HPDE6-E6E7 (cell line): ENCODE data around the gene UST.
"Not testable (repeated sequence)": the region's sequence is repeated elsewhere in the genome, so short reads cannot be mapped to it uniquely, and the experiment has no call there.

Source experiments
- DNase-seq: peaks from one replicate; pipeline ENCODE4 v3.0.0; 2011; ENCODE audit warnings: missing footprints; ENCODE audit errors: extremely low spot score

The UST gene

DNA sequence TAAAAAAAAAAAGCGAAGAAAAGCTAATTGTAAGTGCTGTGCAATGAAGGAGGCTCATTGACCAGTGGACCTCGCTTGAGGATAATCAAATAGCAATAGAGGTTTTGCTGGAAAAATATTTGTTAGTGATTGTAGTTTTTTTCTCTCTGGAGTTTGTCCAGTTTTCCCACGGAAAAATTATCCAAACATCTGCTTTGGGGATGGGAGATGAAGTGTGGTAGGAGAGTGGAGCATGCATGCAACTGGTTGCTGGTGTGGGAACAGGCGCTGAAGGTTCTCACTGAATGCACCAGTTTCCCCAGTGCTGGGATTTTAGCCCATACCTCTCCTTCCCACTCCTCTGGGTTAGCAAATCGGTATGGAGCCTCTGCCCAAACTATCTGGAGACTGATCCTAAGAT, 288.9 kb downstream of the UST start:
- DNase-seq, result no peak

DNA sequence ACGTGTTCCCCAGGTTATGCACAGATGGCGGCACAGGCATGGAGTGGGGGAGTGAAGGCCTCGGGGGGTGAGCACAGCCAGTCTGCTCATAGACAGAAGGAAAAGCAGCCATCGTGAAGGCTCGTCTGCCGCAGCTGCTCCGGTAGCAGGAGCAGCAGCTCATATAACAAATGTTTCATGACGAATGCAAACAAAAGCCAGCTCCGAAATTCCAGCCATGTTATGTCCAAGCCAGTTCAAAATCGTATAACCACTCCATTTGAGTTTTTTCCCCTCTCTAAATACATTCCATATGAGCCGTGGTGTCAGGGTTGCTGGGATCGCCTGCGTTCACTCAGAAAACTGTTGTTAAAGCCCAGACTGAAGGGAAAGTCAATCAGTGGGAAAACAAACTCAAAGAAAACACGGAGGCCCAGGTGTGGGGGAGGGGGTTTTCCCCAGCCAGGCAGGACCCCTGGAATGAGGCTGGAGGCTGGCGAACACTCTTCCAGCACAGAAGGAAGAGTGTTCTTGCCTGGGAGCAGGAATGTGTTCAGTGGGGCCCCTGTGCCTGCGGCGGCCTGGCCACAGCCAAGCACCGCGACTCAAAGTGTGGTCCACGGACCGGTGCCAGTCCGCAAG, 290.3 kb downstream of the UST start:
- DNase-seq, result no peak

DNA sequence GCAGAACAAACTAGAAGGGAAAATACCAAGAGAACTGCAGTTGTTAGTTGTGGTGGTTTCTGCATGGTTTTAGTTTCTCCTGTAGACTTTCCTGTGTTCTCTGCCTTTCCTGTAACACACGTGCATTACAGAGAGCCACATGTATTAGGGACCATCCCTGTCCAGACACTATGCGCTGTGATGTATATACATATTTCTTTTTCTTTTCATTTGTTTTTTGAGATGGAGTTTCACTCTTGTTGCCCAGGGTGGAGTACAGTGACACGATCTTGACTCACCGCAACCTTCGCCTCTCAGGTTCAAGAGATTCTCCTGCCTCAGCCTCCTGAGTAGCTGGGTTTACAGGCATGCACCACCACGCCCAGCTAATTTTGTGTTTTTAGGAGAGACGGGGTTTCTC, 292.2 kb downstream of the UST start:
- DNase-seq, result not testable (repeated sequence)

DNA sequence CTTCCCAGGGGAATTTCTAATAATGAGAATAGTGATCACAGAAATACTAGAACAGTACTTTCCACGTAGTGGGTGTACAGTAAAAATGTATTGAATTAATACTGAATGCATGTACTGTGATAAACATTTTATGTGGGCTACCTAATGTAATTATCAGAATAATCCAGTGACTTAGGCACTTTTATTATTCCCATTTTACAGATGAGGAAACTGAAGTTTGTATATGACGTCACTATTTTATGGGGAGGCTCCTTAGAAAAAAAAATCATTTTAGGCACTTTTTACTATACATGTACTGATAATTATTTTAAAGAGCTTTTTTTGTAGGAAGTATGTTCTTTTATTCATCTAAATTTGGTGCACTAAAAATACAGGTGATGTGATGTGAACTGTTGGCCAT, 295.1 kb downstream of the UST start:
- no peak for DNase-seq

DNA sequence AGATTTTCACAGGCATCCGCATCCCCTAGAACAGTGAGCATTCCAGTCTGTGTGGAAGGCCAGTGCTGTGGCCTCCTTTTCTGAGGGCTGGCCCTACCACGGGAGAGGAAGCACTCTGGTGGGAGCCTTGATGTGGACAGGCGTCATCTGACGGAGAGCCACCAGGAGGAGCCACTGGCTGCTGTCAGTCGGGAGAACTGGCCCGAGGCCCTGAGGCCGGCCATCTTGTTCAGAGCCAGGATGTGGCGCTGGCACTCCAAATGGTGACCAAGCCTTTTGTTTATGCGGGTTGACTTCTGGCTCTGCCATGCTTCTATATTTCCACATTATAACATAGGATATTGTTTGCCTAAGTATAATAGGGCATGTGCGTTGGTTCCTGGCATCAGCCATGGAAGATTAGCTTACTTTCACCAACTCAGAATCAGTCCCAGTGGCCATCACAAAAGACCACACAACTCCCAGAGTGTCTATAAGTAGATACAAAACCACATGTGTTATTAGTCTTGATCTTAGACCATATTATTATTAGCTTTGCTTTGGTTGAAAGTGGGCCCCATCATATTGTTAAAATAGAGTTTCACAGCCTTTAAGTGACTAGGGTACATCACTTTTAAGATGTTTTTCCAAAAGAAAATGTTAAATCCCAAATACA, 296.8 kb downstream of the UST start:
- no peak for DNase-seq

DNA sequence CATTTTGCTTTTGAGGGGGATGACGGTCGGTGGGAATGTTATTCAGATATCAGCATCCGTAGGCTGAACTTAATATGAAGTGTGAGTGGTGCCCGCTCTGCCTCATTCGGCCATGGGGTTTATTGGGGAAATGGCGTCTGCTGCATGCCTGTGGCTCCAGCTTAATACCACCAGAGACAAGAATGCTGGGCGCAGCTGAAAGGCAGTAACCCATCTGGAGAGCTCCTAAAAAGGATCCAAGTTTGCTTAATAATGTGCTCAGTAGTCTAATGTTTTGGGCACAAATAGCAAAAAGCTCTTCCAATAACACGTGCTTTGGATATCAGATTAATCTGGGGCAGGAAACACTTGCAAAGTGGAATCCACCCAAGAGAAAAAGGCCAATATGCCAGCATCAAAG, 297.7 kb downstream of the UST start:
- DNase-seq, result no peak

DNA sequence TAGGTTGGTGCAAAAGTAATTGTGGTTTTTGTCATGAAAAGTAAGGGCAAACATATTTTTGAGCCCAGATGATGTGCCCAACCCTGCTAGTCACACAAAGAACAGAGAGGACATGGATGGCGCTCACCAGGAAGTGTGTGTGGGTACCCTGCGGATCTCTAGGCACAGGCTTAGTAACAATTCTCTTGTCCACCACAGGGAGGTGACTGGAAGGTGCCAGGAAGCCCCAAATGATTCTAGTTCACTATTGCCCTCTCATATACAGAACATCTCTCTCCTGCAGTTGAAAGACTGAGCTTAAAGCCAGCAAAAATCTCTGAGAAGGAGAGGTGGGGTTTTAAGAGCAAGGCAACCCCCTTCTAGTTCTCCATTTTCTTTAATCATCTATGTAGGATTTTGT, 298.6 kb downstream of the UST start:
- DNase-seq, result no peak

DNA sequence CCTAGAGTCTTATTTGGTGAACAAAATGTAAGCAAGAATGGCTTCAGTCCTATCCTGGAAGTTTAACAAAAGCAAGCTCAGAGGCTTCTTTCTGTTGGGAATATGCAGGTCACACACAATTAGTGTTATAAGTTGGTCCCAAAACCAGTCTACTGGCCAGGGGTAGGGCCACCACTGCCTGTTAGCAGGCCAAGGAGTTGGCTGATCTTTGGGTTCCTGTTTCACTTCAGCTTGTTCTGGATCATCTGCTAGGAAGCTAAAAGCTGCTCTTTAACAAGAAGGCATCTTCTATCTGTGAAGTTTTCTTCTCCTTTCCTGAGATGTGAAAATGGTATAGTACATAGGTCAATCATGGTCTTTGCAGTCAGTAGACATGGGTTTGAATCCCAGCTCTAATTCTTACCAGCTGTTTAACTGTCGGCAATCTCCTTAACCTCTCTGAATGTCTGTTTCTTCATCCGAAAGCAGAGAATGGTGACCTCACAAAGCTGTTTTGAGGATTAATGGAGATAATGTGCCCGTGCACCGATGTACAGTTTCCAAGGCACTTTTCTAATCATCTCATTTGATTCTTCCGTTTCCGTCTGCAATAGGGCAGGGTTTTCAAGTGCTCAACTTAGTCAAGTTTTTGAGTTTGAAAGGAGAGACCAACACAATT, 299.5 kb downstream of the UST start:
- DNase-seq, result no peak

DNA sequence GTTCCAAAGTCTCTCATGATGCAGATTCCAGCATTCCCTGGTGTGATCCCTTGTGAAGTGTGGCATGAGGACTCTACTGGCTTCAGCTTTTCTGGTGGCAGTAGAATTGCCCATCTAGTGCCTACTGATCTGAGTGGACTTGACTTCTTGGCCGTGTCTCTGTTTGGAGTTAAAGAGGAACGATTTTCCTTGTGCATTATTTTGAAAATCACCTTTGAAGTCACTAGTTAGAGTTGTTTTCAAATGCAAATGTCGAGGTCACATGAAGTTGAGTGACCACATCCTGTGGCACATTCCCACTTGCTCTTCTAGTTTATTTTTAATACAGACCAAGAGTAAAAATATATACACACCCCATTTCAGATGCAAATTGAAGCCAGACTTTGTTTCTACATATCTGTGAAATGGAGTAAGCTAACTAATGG, 300.0 kb downstream of the UST start:
- DNase-seq, result no peak

DNA sequence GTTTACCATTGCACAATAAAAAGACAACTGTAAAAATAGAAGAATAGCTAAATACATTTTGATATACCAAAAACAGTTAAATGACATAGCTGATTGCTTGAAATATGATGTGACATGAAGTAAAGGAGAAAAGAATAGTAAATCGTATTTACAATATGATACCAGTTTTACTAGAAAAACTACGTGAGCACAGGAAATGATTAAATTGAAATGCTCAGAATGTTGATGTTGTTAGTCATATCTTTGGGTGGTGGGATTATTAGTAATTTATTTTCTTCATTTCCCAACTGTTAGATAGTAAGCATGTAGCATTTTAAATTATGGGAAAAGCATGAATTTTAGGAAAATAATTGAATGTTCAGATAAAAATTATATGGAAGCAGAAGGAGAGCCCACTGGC, 302.4 kb downstream of the UST start:
- DNase-seq, result no peak

DNA sequence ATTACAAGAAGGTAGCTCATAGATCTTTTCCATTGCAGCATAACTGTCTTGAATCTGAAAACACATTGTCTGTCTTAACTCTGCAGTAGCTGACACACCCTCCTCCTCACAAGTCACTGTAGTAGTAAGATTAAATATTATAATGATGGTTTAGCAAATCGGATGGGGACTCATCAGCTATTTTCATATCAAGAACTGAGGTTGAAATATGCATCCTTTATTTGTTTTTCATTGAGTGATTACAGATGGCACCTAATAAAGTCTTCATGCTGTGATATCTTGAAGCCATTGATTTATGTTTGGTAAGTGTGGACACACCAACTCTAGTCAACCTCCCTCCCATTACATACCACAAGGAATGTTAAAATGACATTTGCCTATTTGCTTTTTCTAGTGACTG, 303.3 kb downstream of the UST start:
- DNase-seq, result no peak

DNA sequence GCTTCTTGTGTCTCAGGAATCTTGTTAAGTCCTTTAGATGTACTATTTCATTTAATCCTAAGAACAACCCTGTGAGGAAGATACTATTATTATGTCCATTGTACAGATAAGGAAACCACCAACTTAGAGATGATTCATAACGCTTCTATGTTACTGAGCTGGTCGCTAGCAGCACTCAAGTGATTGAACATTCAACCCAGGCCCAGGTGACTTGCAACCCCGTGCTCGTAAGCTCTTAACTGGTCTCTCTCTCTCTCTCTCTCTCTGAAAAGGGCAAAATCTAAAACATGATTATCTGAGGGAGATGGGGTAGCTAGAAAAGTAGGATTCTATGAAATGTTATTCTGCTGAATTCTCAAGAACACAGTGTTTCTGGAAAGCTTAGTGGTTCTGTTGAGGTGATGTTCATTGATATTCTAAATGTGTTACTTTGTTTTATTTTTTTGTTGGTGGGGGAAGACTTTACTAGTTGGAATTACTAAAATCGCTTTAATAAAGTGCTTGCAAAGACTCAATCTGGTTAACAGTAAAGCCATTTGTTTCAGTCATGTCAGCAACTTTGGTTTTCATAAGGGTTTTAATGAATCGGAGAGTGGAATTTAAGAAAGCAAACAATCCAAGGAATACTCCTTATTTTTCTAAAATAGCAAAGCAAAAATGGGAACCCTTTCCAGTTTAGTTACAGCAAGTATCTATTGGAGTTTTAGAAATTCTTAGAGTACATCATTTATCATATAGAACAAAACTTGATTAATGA, 305.7 kb downstream of the UST start:
- DNase-seq, result no peak

DNA sequence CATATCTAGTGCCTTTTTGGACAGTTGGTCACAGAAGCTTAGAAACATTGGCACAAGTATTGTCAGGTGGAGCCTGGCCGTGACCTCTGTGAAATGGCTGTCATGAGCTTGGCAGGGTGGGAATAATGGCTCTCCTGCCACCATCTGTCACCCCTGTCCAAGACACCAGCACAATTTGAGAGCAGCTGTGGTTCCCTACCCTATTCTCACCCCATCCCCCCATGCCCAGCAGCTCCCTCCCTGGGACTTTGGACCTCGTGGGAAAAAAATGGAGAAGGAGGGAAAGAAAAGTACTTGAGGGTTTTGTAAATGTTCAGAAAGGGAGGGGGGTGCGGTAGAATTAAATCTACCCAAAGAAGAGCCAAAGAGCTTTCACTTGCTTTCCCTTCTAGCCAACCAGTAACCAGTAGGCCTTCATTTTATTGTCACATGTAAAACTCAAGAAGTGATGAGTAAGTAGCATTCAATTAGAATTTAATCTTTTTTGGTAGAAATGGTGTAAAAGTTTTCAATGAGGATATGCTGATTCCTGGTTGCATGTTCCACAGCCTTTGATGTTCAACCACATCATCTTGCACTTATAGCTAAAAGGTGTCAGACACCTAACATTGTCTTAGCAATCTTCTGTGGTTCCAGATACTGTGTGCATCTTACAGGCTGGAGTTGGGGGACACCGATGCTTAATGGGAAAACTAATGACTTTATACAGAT, 307.2 kb downstream of the UST start:
- DNase-seq, result no peak

DNA sequence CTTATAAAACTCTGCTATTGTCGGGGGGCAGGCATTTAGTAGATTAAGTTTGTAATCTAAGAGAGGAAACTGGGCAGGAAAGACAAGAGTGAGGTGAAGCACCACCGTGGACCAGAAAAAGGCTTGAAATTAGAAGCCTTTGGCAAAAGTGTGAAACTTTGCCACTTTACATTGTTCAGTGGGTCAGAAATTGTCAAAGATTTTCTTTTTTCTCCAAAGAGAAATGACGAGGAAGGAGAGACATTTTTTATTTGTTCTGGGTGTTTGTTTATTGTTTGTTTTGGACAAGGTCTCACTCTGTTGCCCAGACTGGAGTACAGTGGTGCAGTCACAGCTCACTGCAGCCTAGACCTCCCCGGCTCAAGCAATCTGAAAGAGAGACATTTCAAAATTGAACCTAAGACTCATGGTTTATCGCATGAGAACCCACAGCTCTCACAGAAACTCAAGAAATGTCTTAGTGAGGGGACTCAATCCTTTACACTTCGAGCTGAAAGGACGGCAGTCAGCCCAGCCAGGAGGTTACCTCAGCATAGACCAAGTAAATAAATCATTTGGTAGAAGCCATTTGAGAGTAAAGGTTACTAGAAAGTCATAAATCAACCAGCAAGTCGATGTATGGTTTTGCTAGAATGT, 307.8 kb downstream of the UST start:
- DNase-seq, result no peak

DNA sequence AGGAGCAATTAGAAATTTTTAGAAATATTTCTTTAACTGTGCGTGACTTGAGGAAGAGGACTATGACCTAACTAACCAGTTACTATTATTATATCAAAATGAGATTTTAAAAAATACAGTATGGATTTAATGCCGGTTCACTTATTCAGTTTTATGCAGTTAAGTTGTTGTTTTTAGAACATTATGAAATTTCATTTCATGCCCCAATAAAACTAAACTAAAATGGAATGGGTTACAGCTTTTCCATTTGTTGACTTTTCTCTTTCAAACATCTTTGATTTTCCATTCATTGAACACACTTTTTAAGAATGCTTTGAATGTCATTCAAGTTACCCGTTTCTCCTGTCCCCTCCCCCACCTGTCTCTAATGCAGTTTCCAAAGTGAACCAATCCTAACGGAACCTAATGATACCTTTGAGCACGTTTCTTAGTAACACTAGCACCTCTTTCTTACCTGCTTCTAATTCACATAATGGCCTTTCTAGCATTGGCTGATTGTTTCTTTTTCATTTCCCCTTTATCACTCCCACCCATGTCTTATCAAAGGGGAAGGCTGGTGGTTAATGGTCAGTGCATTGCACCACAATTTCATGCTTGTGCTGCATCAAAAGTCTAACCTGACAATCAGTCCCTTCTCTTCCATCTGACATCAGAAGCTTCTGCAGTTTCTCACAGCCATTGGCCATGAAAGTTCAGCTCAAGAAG, 308.5 kb downstream of the UST start:
- DNase-seq, result no peak

DNA sequence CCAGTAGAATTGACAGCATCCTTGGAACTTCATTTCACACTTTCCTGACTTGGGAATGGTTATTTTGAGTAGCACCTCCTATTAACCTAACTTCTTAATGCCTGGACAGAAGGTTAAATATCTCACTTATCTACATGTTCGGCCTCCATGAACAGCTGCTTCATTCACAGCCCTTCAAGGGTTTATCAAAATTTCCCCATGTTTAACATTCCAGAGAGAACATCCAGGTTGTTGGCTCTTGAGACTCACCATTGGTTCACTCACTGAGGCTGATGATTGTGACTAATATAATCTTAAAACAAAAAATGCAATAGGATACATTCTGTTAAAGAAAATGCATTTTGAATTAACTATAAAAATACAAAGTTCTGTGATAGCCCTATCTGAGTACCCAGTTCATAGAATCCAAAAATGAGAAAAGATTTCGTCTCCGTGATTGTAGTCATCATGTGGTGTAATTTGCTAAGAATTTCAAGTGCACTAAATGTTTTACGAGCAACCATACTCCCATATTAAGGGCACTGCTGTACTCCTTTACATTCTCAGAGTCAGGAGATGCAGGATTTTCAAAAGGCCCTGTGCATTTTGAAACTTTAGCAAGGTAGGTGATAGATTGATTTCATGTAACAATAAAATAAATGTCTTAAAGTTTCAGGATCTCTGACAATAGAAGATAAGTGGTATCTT, 310.1 kb downstream of the UST start:
- no peak for DNase-seq

DNA sequence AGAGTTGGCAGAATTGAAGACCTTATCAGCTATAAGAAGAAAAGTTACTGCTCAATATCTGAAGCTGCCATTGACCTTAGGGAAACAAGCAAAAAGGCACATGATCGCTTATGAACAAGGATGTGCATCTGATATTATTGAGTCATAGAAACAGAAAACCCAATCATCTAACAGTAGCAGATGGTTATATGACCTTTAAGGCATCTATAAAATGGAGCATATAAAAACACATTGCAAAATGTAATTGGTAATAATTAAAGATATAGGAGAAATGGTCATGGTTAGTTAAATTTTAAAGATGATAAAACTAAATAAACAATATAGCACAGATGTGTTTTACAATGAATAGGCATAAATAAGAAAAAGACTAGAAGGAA, 310.6 kb downstream of the UST start:
- DNase-seq, result no peak

DNA sequence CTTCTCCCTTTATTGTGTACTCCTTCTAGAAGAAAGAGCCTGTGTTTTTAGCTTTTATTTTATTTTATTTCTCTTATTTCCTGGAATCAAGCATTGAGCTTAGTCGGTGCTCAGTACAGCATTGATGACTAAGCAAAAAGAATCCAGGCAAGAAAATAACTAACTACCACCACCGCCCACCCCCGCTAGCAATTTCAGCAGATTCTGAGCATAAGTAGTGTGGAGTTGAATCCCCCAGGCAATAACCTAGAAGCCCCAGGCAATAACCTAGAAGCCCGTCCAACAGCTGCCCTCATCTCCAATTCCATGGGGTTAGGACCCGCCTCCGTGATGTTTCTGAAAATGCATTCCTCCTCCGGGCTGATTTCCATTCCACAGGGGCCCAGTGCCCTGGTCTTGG, 312.7 kb downstream of the UST start:
- DNase-seq, result no peak

DNA sequence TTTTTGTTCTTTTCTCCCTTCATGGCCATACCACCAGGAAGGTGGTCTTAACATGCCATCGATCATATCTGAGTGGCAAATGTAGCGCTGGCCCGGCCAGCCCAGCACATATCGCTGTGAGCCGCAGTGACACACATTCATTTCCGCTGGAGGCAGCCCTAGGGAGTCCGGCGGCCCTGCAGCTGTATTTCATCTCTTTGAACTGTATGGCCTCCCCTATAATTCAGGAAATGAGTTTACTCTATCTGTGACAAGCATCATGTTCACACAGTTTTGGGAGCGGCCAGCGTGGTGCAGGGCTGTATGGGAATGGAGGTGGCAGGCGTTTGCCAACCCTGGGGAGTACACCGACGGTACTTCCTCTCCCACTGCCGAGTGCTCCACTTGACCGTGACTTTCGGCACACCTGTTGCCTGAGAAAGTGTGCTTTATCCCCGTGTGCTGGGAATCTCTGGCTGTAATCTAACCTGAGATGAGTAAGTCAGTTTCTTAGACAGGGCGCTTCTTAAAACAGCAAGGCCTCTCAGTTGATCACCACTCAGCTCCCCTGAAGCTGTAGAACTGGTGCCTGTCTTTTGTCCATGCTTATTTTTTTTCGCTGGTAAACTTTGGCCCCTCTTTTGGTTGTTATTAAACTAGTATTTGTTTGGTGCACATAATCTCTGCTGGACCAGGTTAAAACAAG, 313.6 kb downstream of the UST start:
- no peak for DNase-seq
